Gastrocnemius medialis (tissue), 4 donors: Measurements from ENCODE around the gene ZKSCAN1.

Experiments
- POLR2A ChIP-seq, 2 donors: fragments of 450-650 bp; IDR thresholded peaks; one replicate each; pipeline ENCODE4 v1.6.1; 2017; ENCODE audit warnings: antibody characterized with exemption in 2 of 2, mild to moderate bottlenecking in 2 of 2, moderate library complexity in 2 of 2
- TF ChIP-seq, protein P1 (sequence below), 5 experiments: fragments of 450-650 bp in 3 of 5; fragments of 200-600 bp in 2 of 5; sonication (generic) in 2 of 5; IDR thresholded peaks in 4 of 5; conservative IDR thresholded peaks in 1 of 5; 1 replicate in 4 of 5; 2 replicates in 1 of 5; pipeline ENCODE4 v1.5.1; 2016 to 2019; ENCODE audit warnings: antibody characterized with exemption in 5 of 5, mild to moderate bottlenecking in 3 of 5, moderate library complexity in 3 of 5

DNA sequence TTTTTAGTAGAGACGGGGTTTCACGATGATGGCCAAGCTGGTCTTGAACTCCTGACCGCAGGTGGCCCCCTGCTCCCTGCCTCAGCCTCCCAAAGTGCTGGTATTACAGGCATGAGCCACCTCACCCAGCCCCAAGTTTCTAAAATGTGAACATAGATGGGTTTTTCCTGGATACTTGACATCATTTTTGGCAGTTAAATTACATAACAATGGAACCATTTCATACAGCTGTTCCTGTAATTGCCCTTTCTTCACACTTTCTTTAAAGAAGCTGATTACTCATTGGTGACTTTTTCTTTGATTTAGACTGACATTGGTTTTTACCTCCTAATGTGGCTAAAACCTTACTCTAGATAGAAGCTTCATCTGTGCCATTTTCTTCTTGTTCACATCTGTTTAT, 5.9 kb downstream of the ZKSCAN1 start:
- TF ChIP-seq, protein P1, sequence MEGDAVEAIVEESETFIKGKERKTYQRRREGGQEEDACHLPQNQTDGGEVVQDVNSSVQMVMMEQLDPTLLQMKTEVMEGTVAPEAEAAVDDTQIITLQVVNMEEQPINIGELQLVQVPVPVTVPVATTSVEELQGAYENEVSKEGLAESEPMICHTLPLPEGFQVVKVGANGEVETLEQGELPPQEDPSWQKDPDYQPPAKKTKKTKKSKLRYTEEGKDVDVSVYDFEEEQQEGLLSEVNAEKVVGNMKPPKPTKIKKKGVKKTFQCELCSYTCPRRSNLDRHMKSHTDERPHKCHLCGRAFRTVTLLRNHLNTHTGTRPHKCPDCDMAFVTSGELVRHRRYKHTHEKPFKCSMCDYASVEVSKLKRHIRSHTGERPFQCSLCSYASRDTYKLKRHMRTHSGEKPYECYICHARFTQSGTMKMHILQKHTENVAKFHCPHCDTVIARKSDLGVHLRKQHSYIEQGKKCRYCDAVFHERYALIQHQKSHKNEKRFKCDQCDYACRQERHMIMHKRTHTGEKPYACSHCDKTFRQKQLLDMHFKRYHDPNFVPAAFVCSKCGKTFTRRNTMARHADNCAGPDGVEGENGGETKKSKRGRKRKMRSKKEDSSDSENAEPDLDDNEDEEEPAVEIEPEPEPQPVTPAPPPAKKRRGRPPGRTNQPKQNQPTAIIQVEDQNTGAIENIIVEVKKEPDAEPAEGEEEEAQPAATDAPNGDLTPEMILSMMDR (IDR thresholded peaks at IDR 0.05 in 4 of 5, conservative IDR thresholded peaks at IDR 0.05 in 1 of 5): no peak
- no peak for TF ChIP-seq POLR2A (IDR thresholded peaks at IDR 0.05)
